Activated T-helper 17 cell treated with anti-CD3 and anti-CD28 coated beads, Interleukin-2, amount 50 U/mL, for 72 hours (primary cell): Measurements from ENCODE around the gene PDE8B. TPM values are rescaled to one million over a fixed set of nuclear protein-coding genes. Genes with fewer than 3 reads are reported as not detected.
"Not testable (repeated sequence)": the region's sequence is repeated elsewhere in the genome, so short reads cannot be mapped to it uniquely, and the experiment has no call there.

Experiments
- ATAC-seq: fragments of 150-1000 bp; cut with Tn5 transposase; replicated peaks from 2 replicates; pipeline ENCODE4 v1.10.0; 2021; ENCODE audit warnings: mild to moderate bottlenecking, moderate library complexity
- H3K27ac Mint-ChIP-seq: one replicate; pipeline ENCODE4 v1.8.0; 2022; ENCODE audit warnings: mixed read lengths
- H3K27me3 Mint-ChIP-seq: one replicate; pipeline ENCODE4 v1.8.0; 2022; ENCODE audit warnings: mixed read lengths
- H3K36me3 Mint-ChIP-seq: one replicate; pipeline ENCODE4 v1.8.0; 2022; ENCODE audit warnings: low read depth, mild to moderate bottlenecking, mixed read lengths
- H3K4me1 Mint-ChIP-seq: one replicate; pipeline ENCODE4 v1.8.0; 2022; ENCODE audit warnings: mixed read lengths
- H3K4me3 Mint-ChIP-seq: one replicate; pipeline ENCODE4 v1.8.0; 2022; ENCODE audit warnings: mild to moderate bottlenecking, mixed read lengths
- H3K9me3 Mint-ChIP-seq: one replicate; pipeline ENCODE4 v1.8.0; 2022; ENCODE audit warnings: mixed read lengths
- total RNA-seq, 2 donors: library from RNA; stranded (reverse); gene quantifications; one replicate each; pipeline ENCODE4 v1.2.3, GENCODE V29; 2022

The PDE8B gene
- total RNA-seq, 2 donors from 2014 or later = not detected

DNA sequence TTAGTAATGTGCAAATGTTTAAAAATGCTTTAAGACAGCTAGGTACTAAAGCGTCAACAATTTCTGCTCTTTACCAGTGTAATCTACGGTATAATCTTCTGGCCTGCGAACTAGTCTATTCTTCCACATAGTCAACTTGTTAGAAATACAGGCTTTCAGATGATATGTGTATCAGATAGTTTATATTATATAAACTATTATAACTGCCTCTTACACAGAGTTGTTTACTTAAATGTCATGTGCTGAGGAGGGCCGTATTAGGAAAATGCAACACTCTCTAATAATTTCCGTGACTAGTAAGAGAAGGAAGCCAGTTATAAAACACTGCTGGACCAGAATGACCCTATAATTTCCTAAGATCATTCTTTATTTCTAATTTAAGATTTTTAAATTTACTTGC is 218.0 kb downstream of the PDE8B start:
- Mint-ChIP-seq H3K4me3 (no peak overlapping the region), H3K9me3 (no peaks in the 10 kb centered on the region), H3K27me3 (no peaks in the 10 kb centered on the region), H3K27ac (no peak overlapping the region), H3K36me3 (peaks cover 13% of the 10 kb centered on the region), H3K4me1 (no peaks in the 10 kb centered on the region)
- ATAC-seq = no peak

DNA sequence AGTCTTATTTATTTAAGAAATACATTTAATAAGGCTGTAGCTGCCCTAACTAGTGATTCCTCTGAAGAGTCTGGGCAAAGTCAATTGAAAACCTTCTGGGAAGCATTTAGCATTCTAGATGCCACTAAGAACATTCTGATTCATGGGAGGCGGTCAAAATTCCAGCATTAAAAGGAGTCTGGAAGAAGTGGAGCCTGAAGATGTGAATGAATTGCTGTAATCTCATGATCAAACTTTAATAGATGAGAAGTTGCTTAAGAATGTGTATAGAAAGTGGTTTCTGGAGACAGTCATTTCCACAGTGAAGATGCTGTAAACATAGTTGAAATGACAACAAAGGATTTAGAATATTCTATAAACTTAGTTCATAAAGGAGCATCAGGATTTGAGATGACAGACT is 220.2 kb downstream of the PDE8B start:
- H3K9me3 Mint-ChIP-seq = no peaks in the 10 kb centered on the region

DNA sequence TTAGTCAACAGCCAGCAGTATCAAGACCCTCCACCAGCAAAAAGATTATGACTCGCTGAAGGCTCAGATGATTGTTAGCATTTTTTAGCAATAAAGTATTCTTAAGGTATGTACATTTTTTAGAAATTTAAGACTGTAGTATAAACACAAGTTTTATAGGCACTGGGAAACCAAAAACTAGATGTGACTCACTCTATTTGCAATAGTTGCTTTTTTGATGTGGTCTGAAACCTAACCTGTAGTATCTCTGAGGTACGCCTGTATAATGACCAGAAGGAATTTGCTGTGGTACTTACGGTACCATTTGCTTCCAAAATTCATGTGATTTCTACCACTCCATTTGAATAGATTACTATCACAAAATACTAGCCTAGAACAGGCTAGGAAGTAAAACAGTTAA is 220.8 kb downstream of the PDE8B start:
- no peak overlapping the region for H3K4me3 Mint-ChIP-seq
- H3K4me1 Mint-ChIP-seq = no peaks in the 10 kb centered on the region
- H3K27me3 Mint-ChIP-seq = no peaks in the 10 kb centered on the region
- H3K9me3 Mint-ChIP-seq = no peaks in the 10 kb centered on the region
- H3K27ac Mint-ChIP-seq = no peak overlapping the region
- H3K36me3 Mint-ChIP-seq = peaks cover 18% of the 10 kb centered on the region
- ATAC-seq = peak; percentile 32

More for the DNA sequence above, 220.2 kb downstream of the PDE8B start:
- no peak overlapping the region for H3K4me3 Mint-ChIP-seq
- no peaks in the 10 kb centered on the region for H3K4me1 Mint-ChIP-seq
- peaks cover 18% of the 10 kb centered on the region for H3K36me3 Mint-ChIP-seq
- ATAC-seq = no peak
- H3K27ac Mint-ChIP-seq = no peak overlapping the region
- no peaks in the 10 kb centered on the region for H3K27me3 Mint-ChIP-seq

DNA sequence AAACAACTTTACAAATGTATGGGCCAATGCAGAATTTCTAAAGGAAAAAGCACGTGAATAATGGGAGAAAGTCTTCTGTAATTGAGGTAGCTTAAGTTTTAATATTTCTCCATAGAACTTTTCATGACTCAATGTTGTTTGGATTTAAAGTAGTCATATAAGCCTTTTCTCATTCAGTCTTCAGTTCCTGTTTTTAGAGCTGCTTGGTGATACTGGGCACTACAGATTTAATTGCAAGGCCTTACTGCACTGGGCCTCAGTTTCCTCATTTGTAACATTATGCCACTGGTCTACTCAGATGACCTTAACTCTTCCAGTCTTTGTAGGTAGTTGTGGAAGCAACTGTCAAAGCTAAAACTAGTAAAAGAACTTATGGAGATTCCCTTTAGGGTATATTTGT is 221.2 kb downstream of the PDE8B start:
- Mint-ChIP-seq H3K27me3 (no peaks in the 10 kb centered on the region), H3K27ac (no peak overlapping the region), H3K4me3 (no peak overlapping the region), H3K36me3 (peaks cover 18% of the 10 kb centered on the region), H3K4me1 (no peaks in the 10 kb centered on the region), H3K9me3 (no peaks in the 10 kb centered on the region)
- no peak for ATAC-seq

DNA sequence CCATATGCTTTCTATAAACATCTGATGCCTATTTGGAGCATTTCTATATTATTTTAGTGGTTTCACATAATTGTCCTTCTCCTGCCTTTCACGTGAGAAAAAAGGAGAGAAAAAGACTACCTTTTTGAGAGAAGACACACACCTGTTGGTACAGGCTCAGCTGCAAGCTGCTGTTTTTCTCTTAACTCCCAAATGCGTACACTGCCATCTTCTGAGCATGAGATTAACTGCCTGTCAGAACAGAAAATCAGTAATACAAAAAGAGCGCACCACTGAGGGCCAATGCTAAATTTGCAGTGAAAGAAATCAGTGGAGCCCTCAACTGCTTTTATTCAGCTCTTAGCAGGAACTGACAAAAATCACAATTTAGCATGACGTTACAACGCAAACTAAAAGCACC is 226.7 kb downstream of the PDE8B start:
- Mint-ChIP-seq H3K27me3 (no peaks in the 10 kb centered on the region), H3K4me1 (no peaks in the 10 kb centered on the region), H3K4me3 (no peak overlapping the region), H3K27ac (no peak overlapping the region), H3K9me3 (no peaks in the 10 kb centered on the region), H3K36me3 (peaks cover 25% of the 10 kb centered on the region)
- no peak for ATAC-seq

DNA sequence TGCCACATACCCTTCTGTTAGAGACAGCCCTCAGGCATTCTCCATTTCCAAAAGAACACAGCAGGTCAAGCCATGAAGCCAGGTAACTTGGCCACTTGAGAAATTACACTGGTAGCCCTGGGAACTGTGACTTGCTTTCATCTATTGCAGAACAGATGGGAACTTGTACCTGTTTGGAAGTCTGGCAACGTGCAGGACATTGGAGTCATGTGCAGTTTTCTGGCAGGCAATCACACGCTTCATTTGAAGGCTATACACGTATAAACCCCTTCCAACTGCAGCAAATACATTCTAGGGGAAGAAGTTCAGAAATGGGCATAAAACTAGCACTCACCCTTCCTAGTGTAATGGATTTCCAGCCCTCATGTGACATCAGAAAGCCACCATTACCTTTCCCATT is 227.6 kb downstream of the PDE8B start:
- no peaks in the 10 kb centered on the region for H3K9me3 Mint-ChIP-seq
- no peak for ATAC-seq
- no peak overlapping the region for H3K27ac Mint-ChIP-seq
- no peaks in the 10 kb centered on the region for H3K4me1 Mint-ChIP-seq
- peaks cover 16% of the 10 kb centered on the region for H3K36me3 Mint-ChIP-seq
- H3K4me3 Mint-ChIP-seq = no peak overlapping the region
- no peaks in the 10 kb centered on the region for H3K27me3 Mint-ChIP-seq

DNA sequence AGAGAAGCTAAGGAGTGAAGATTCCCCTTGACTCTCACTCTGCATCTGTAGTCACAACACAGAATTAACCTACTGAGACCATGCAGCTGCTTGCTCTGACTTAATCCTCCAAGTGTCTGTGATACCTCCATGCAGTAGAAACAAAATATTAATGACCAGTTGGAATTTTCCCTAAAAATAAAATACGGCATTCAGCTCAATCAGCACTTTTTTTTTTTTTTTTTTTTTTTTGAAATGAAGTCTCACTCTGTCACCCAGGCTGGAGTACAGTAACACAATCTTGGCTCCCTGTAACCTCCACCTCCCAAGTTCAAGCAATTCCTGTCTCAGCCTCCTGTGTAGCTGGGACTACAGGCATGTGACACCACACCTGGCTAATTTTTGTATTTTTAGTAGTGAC is 233.2 kb downstream of the PDE8B start:
- Mint-ChIP-seq H3K4me3 (no peak overlapping the region), H3K36me3 (peaks cover 35% of the 10 kb centered on the region), H3K27me3 (no peaks in the 10 kb centered on the region), H3K4me1 (no peaks in the 10 kb centered on the region), H3K27ac (no peak overlapping the region), H3K9me3 (no peaks in the 10 kb centered on the region)
- no peak for ATAC-seq

DNA sequence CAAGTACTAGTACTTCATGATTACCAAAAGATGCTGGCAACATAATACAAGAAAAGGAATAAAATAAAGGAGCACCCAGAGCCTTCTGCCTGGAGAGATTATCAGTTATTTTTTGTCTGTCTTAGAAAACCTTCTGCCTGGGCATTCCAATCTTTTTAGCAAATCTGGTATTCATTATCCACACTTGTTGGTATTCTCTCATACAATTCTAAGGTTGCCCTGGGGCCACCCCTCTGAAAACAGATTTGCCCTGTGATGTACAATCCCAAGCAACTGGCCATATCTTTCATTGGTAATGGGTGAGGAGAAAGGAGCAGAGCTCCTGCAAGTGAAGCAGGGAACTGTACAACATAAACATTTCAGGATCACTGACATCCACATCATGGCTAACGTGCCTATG is 233.9 kb downstream of the PDE8B start:
- Mint-ChIP-seq H3K4me1 (no peaks in the 10 kb centered on the region), H3K27me3 (no peaks in the 10 kb centered on the region), H3K36me3 (peaks cover 37% of the 10 kb centered on the region), H3K9me3 (no peaks in the 10 kb centered on the region), H3K27ac (no peak overlapping the region), H3K4me3 (no peak overlapping the region)
- ATAC-seq = no peak

DNA sequence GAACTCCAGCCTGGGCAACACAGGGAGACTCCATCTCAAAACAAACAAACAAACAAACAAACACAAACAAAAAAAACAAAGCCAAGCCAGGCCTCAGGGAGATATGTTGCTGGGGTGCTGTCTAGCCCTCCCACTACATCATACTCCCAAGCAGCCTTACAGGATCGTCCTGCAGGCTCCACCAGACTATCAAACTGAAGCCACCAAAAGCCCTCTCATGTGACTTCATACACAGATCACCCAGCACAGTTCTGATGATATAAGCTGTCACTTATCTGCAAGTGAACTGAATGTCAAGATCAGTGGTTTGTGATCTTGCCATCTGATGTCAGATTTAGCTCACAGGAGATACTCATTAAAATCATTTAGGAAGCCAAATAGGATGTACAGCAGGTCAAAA is 238.4 kb downstream of the PDE8B start:
- Mint-ChIP-seq H3K9me3 (no peaks in the 10 kb centered on the region), H3K4me1 (no peaks in the 10 kb centered on the region), H3K36me3 (peaks cover 36% of the 10 kb centered on the region), H3K27me3 (no peaks in the 10 kb centered on the region), H3K27ac (no peak overlapping the region), H3K4me3 (no peak overlapping the region)
- ATAC-seq = no peak

DNA sequence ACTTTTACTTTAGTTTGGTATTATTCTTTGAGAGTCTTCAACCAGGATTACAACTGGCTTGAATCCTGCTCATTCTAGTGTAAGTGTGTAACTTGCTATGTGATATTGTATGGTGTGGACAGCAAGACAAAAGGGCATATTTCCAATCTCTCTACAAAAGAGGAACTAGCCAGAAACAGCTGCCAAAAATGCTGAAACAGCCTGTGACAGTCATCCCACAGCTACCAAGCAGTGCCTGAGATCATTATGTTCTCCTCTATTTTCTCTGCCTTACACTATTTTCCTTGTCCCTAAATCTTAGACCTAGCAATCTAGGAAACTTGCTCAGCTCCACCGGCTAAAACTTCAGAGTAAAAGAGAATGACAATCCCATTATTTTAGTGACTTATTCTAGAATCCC is 238.8 kb downstream of the PDE8B start:
- H3K36me3 Mint-ChIP-seq = peaks cover 34% of the 10 kb centered on the region
- H3K4me1 Mint-ChIP-seq = no peaks in the 10 kb centered on the region
- no peak overlapping the region for H3K27ac Mint-ChIP-seq
- H3K27me3 Mint-ChIP-seq = no peaks in the 10 kb centered on the region
- no peak for ATAC-seq
- no peaks in the 10 kb centered on the region for H3K9me3 Mint-ChIP-seq
- no peak overlapping the region for H3K4me3 Mint-ChIP-seq

DNA sequence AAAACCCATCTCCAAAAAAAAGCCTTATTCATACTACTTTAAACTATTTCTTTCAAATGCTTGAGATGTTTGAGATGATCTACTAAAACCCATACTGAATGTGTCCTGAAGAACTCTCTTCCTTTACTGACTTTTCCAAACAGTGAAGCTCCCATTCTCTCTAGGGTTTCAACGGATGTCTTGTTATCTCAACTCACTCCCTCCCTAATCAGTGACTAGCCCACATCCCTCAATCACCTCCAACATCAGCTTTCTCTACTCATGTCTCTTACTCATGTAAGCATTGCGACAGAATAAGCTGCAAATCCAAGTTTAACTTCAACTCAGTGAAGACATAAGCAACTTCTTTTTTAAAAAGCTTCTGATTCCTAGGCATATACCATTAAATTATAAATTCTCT is 239.5 kb downstream of the PDE8B start:
- H3K4me3 Mint-ChIP-seq = no peak overlapping the region
- no peaks in the 10 kb centered on the region for H3K9me3 Mint-ChIP-seq
- H3K36me3 Mint-ChIP-seq = peaks cover 27% of the 10 kb centered on the region
- H3K27me3 Mint-ChIP-seq = no peaks in the 10 kb centered on the region
- no peak overlapping the region for H3K27ac Mint-ChIP-seq
- ATAC-seq = no peak
- H3K4me1 Mint-ChIP-seq = no peaks in the 10 kb centered on the region

DNA sequence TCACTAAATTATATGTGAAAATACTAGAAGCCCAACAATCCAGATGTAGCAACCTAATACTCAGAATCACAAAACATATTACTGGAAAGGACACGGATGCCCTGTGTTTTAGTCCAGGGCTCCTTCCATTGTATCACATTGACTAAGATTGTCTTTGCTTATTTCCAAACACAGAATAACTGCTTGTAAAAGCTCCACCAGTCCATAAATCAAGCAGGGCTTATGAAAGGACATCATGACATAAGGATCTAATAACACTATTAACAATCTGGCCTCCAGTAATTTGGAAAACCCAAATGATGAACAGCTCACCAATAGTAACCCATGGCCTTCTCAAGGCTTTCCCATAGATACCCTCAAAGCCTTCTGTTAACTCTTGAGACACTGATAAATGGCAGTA is 241.9 kb downstream of the PDE8B start:
- no peak for ATAC-seq
- Mint-ChIP-seq H3K9me3 (no peaks in the 10 kb centered on the region), H3K4me3 (no peak overlapping the region), H3K4me1 (no peaks in the 10 kb centered on the region), H3K27ac (no peak overlapping the region), H3K36me3 (peaks cover 13% of the 10 kb centered on the region), H3K27me3 (no peaks in the 10 kb centered on the region)

DNA sequence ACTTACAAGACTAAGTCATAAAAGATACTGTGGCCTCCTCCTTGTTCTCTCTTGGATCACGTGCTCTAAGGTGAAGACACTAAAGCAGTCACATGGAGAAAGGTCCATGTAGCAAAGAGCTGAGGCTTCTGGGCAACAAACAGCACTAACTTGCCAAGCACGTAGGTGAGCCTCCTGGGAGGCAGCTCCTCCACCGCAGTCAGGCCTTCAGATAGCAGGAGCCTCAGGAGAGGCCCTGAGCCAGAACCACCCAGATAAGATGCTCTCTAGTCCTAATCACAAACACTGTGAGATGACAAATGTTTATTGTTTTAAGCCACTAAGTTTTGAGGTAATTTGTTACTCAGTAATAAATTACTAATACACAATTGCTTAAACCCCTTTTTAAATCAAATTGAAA is 243.6 kb downstream of the PDE8B start:
- Mint-ChIP-seq H3K4me1 (no peaks in the 10 kb centered on the region), H3K36me3 (peaks cover 8% of the 10 kb centered on the region), H3K27me3 (no peaks in the 10 kb centered on the region), H3K4me3 (no peak overlapping the region), H3K27ac (no peak overlapping the region), H3K9me3 (no peaks in the 10 kb centered on the region)
- ATAC-seq = no peak

DNA sequence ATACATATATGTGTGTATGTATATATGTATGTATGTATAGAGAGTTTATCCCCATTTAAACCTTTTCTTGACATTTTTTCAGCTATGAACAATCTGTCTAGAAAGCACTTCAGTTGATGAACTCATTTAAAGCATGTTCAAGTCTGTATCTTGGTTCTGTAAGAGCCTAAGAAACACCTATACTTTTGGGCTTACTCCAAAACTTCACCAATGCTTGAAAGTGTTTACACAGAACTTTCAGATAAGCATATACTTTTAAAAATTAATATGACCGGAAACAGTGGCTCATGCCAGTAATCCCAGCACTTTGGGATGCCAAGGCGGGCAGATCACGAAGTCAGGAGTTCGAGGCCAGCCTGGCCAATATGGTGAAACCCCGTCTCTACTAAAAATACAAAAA is 250.8 kb downstream of the PDE8B start:
- Mint-ChIP-seq H3K9me3 (no peaks in the 10 kb centered on the region), H3K27ac (no peak overlapping the region), H3K27me3 (no peaks in the 10 kb centered on the region), H3K36me3 (no peaks in the 10 kb centered on the region), H3K4me1 (peaks cover 4% of the 10 kb centered on the region), H3K4me3 (no peak overlapping the region)
- ATAC-seq = no peak

DNA sequence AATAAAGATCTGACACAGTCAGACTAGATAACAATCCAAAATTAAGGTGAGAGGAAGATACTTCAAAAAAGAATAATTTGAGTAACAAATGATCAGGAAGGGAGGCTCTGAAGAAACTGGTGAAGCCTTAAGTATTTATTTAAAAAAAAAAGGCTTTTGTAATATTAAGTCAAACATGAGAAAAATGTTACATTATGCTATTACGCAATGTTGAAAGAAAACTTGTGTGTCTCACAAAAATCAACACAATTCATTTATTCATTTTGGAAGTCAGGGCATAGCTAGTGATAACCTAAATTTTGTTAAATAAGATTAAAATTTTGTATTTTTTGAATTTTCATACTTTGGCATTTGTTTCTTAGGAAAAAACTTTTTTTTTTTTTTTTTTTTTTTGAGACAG is 253.4 kb downstream of the PDE8B start:
- Mint-ChIP-seq H3K4me1 (peaks cover 4% of the 10 kb centered on the region), H3K27ac (no peak overlapping the region), H3K36me3 (no peaks in the 10 kb centered on the region), H3K27me3 (no peaks in the 10 kb centered on the region), H3K4me3 (no peak overlapping the region), H3K9me3 (no peaks in the 10 kb centered on the region)
- no peak for ATAC-seq

DNA sequence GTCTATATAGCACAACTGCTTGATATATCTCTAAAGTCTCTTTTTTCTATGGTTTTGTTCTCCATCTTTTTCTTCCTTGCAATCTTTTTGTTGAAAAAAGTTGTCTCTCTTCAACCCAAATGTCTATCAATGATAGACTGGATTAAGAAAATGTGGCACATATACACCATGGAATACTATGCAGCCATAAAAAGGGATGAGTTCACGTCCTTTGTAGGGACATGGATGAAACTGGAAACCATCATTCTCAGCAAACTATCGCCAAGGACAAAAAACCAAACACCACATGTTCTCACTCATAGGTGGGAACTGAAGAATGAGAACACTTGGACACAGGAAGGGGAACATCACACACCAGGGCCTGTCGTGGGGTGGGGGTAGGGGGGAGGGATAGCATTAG is 258.4 kb downstream of the PDE8B start:
- H3K36me3 Mint-ChIP-seq, H3K4me1 Mint-ChIP-seq, ATAC-seq, H3K27ac Mint-ChIP-seq, H3K27me3 Mint-ChIP-seq, H3K4me3 Mint-ChIP-seq: not testable (repeated sequence)
- H3K9me3 Mint-ChIP-seq = peaks cover 12% of the 10 kb centered on the region
